ENCODE results near the gene CPN1. TPM values are rescaled to one million over a fixed set of nuclear protein-coding genes. Genes with fewer than 3 reads are reported as not detected.

CPN1 gene
- total and polyA plus RNA-seq, 2 experiments from 2014 or later = not detected

DNA sequence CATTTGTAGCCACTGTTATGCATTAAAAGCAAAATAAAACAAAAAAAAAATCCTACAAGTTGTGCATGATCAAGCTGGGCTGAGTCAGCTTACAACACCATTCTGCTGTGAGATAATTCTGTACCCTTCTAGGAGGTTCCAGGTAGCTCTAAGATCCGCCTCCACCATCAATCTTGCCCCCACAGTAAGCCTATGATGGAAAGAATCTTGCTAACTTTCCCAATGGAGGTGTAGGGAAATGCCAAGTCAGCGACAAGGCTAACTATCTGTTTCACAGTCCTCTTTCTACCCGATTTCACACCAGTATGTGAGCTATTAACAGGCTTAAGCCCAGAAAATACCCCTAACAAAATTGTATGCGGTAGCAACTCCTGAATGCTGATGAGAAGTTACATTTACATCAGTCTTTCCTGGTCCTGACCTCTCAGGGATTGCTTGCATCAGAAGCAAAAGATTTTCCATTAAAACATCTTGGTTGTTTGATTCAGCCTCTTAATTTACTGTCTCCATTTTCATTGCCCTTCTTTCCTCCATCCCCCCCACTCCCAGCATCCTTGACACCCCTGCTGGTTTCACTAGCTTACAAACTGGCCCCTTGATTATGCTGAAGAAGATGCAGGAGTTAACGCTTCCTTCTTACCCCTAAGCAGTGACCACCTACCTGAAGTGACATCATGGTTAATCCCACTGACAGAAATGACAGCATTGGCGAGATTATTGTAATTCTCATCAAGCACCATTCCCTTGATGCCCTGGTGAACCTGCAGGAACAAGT, 27.8 kb downstream of the CPN1 start:
- in situ Hi-C loops (cut with MboI) = no loop called here
- Histone ChIP-seq H3K4me3 (no peak overlapping the region), H4K20me1 (ENCODE audit: insufficient read depth) (no peaks in the 10 kb centered on the region), H3K9me3 (ENCODE audit: low read depth) (no peaks in the 10 kb centered on the region), H3K79me2 (ENCODE audit: insufficient read depth) (no peaks in the 10 kb centered on the region), H3K9me2 (ENCODE audit: insufficient read depth) (no peaks in the 10 kb centered on the region), H3K4me2 (ENCODE audit: unreplicated experiment) (no peak overlapping the region), H3K9ac (no peak overlapping the region), H3K27ac (no peak overlapping the region), H3F3A (ENCODE audit: insufficient read depth) (no peaks in the 10 kb centered on the region), H2AFZ (no peak overlapping the region), H3K36me3 (ENCODE audit: low read depth) (no peaks in the 10 kb centered on the region), H3K4me1 (ENCODE audit: insufficient read depth) (no peaks in the 10 kb centered on the region), H3K27me3 (replicated peaks; ENCODE audit: insufficient read depth) (peaks cover 20% of the 10 kb centered on the region)
- DNase-seq = no peak
- TF ChIP-seq EZH2phosphoT487 (IDR thresholded peaks at IDR 0.05; ENCODE audit: insufficient read depth, low read depth) = no peak
- TF ChIP-seq EZH2 (IDR thresholded peaks at IDR 0.05; ENCODE audit: insufficient read depth, poor library complexity, severe bottlenecking) = no peak
- WGBS, 2 experiments (ENCODE audit: low coverage in 1 of 2, low lambda C conversion rate in 2 of 2, missing lambda C conversion rate in 2 of 2) = 20 to 21% methylated on average over 6 of the region's 6 CpGs

DNA sequence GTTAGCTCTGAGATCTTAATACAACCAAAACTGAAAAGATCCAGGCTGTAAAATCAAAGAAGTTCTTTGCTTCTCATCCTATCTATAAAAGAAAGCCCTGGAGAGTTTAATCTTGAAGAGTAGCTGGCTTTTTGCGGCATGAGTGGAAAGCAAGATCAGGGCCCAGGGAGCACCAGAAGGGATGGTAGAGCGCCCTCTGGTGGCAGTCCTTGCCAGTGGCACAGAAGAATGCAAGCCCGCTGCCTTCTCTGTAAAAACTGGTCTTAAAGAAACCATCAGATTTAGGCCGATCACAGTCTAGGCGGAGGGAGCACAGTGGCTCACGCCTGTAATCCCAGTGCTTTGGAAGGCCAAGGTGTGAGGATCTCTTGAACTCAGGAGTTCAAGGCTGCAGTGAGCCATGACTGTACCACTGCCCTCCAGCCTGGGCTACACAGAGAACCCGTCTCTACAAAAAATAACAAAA, 35.6 kb downstream of the CPN1 start:
- TF ChIP-seq EZH2 (IDR thresholded peaks at IDR 0.05; ENCODE audit: insufficient read depth, poor library complexity, severe bottlenecking) (no peak), EZH2phosphoT487 (IDR thresholded peaks at IDR 0.05; ENCODE audit: insufficient read depth, low read depth) (no peak)
- DNase-seq = peak; percentile 92
- Histone ChIP-seq H3K9me3 (ENCODE audit: low read depth) (no peaks in the 10 kb centered on the region), H3K4me3 (no peak overlapping the region), H4K20me1 (ENCODE audit: insufficient read depth) (no peaks in the 10 kb centered on the region), H3K9ac (peak overlapping the region; percentile 32; the same call in 1 of the 2 replicates), H3K4me1 (ENCODE audit: insufficient read depth) (peaks cover 23% of the 10 kb centered on the region), H2AFZ (peak overlapping the region; percentile 85), H3K4me2 (ENCODE audit: unreplicated experiment) (no peak overlapping the region), H3K27me3 (replicated peaks; ENCODE audit: insufficient read depth) (no peaks in the 10 kb centered on the region), H3K79me2 (ENCODE audit: insufficient read depth) (no peaks in the 10 kb centered on the region), H3K9me2 (ENCODE audit: insufficient read depth) (no peaks in the 10 kb centered on the region), H3K36me3 (ENCODE audit: low read depth) (no peaks in the 10 kb centered on the region), H3K27ac (no peak overlapping the region), H3F3A (ENCODE audit: insufficient read depth) (peaks cover 8% of the 10 kb centered on the region; the same call in 1 of the 2 replicates)
- WGBS, 2 experiments (ENCODE audit: low coverage in 1 of 2, low lambda C conversion rate in 2 of 2, missing lambda C conversion rate in 2 of 2) = 16 to 19% methylated on average over 7 of the region's 7 CpGs
- in situ Hi-C loops (cut with MboI) = loop anchor here (10.0 kb wide), 1 partner anchor 191 kb away; no protein-coding TSS in a partner anchor

DNA sequence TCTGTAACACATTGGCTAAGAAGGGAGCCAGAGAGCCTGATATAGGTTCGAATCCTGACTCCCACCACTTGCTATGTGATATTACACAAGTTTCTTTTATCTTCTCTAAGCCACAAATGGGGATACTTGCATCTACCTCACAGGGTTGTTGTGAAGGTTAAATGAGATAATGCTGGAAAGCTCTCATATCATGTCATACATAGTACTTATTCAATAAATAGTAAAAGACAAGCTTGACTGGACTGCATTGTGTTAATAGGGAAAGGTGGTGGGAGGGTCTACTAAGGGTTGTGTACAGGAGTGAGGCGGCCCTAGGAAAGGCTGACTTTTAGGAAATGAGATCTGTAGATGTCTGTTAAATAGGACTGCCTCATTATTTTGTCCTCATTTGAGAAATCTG, 36.1 kb downstream of the CPN1 start:
- Histone ChIP-seq H3K27me3 (replicated peaks; ENCODE audit: insufficient read depth) (no peaks in the 10 kb centered on the region), H3K79me2 (ENCODE audit: insufficient read depth) (no peaks in the 10 kb centered on the region), H2AFZ (peak overlapping the region; percentile 85), H3K4me2 (ENCODE audit: unreplicated experiment) (no peak overlapping the region), H3K36me3 (ENCODE audit: low read depth) (no peaks in the 10 kb centered on the region), H3K27ac (no peak overlapping the region), H3K9me2 (ENCODE audit: insufficient read depth) (no peaks in the 10 kb centered on the region), H3K9ac (peak overlapping the region; percentile 32; the same call in 1 of the 2 replicates), H3K4me1 (ENCODE audit: insufficient read depth) (peaks cover 23% of the 10 kb centered on the region), H3K9me3 (ENCODE audit: low read depth) (no peaks in the 10 kb centered on the region), H3F3A (ENCODE audit: insufficient read depth) (peaks cover 8% of the 10 kb centered on the region; the same call in 1 of the 2 replicates), H3K4me3 (no peak overlapping the region), H4K20me1 (ENCODE audit: insufficient read depth) (no peaks in the 10 kb centered on the region)
- DNase-seq = peak; percentile 7
- TF ChIP-seq EZH2 (IDR thresholded peaks at IDR 0.05; ENCODE audit: insufficient read depth, poor library complexity, severe bottlenecking) (no peak), EZH2phosphoT487 (IDR thresholded peaks at IDR 0.05; ENCODE audit: insufficient read depth, low read depth) (no peak)
- WGBS, 2 experiments (ENCODE audit: low coverage in 1 of 2, low lambda C conversion rate in 2 of 2, missing lambda C conversion rate in 2 of 2) = 61 to 64% methylated on average over 2 of the region's 2 CpGs
- in situ Hi-C loops (cut with MboI) = loop anchor here (10.0 kb wide), 1 partner anchor 191 kb away; no protein-coding TSS in a partner anchor

DNA sequence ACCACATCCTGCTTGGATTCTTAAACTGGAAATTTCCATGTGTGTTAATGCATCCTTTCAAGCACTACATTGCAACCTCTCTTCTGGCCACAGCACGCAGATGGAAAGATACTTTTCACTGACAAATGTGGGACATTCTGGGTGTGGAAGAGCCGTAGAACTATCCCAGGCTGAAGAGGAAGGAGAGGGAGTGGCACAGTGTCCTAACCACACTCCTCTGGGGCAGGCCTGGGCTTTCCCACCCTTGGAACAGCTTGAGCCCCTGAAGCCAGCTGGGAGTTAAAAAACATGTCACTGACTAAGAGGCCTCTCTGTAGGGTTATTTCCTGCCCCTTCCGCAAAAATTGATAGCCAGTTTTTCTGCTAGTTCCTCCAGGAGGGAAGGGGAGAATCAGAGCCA, 37.9 kb downstream of the CPN1 start:
- peak overlapping the region; percentile 18; the same call in 1 of the 2 replicates for H3K9ac ChIP-seq
- no peaks in the 10 kb centered on the region for H3K79me2 ChIP-seq (ENCODE audit: insufficient read depth)
- H3K27me3 ChIP-seq (replicated peaks; ENCODE audit: insufficient read depth) = no peaks in the 10 kb centered on the region
- 8 to 30% methylated on average over 3 of the region's 3 CpGs for WGBS, 2 experiments (ENCODE audit: low coverage in 1 of 2, low lambda C conversion rate in 2 of 2, missing lambda C conversion rate in 2 of 2)
- in situ Hi-C loops (cut with MboI) = loop anchor here (10.0 kb wide), 1 partner anchor 189 kb away; no protein-coding TSS in a partner anchor
- no peaks in the 10 kb centered on the region for H3K9me2 ChIP-seq (ENCODE audit: insufficient read depth)
- no peaks in the 10 kb centered on the region for H4K20me1 ChIP-seq (ENCODE audit: insufficient read depth)
- no peak overlapping the region for H3K4me3 ChIP-seq
- H3K27ac ChIP-seq = peak overlapping the region; percentile 71
- peak; percentile 54 for DNase-seq
- H3K4me2 ChIP-seq (ENCODE audit: unreplicated experiment) = peak overlapping the region; percentile 29
- TF ChIP-seq EZH2 (IDR thresholded peaks at IDR 0.05; ENCODE audit: insufficient read depth, poor library complexity, severe bottlenecking) (no peak), EZH2phosphoT487 (IDR thresholded peaks at IDR 0.05; ENCODE audit: insufficient read depth, low read depth) (no peak)
- H3K4me1 ChIP-seq (ENCODE audit: insufficient read depth) = peaks cover 23% of the 10 kb centered on the region
- H3K9me3 ChIP-seq (ENCODE audit: low read depth) = no peaks in the 10 kb centered on the region
- peaks cover 8% of the 10 kb centered on the region; the same call in 1 of the 2 replicates for H3F3A ChIP-seq (ENCODE audit: insufficient read depth)
- peak overlapping the region; percentile 70 for H2AFZ ChIP-seq
- no peaks in the 10 kb centered on the region for H3K36me3 ChIP-seq (ENCODE audit: low read depth)
